Neural cell (in vitro differentiated cells): Measurements from ENCODE around the gene TEX30. TPM values are rescaled to one million over a fixed set of nuclear protein-coding genes. Genes with fewer than 3 reads are reported as not detected.

Experiments used
- H2AFZ ChIP-seq: fragments of 200-600, 300-800 bp; sonication (generic), shearing (Covaris generic); 2 replicates; pipeline ENCODE4 v1.6.0; 2014; ENCODE audit warnings: low read depth, mild to moderate bottlenecking, antibody characterized with exemption, low read length, moderate library complexity
- H3F3A ChIP-seq: fragments of 200-600 bp; shearing (Covaris generic); 2 replicates; pipeline ENCODE4 v1.6.1; 2016; ENCODE audit warnings: mild to moderate bottlenecking, moderate library complexity, mixed read lengths, antibody characterized with exemption, low read length; ENCODE audit not compliant: insufficient read depth, poor library complexity, severe bottlenecking
- H3K27ac ChIP-seq: fragments of 200-600, 300-800 bp; sonication (generic), shearing (Covaris generic); 2 replicates; pipeline ENCODE4 v1.5.1; 2014; ENCODE audit warnings: mild to moderate bottlenecking, low read length, moderate library complexity
- H3K27me3 ChIP-seq: fragments of 300-800, 200-600 bp; sonication (generic), shearing (Covaris generic); 2 replicates; pipeline ENCODE4 v1.6.0; 2014; ENCODE audit warnings: mild to moderate bottlenecking, low read depth, low read length, moderate library complexity; ENCODE audit not compliant: insufficient read depth
- H3K36me3 ChIP-seq: fragments of 300-800, 200-600 bp; sonication (generic), shearing (Covaris generic); 2 replicates; pipeline ENCODE4 v1.5.1; 2014; ENCODE audit warnings: mild to moderate bottlenecking, antibody characterized with exemption, low read length, moderate library complexity; ENCODE audit not compliant: insufficient read depth
- H3K4me2 ChIP-seq: fragments of 300-800, 200-600 bp; sonication (generic), shearing (Covaris generic); 2 replicates; pipeline ENCODE4 v1.6.0; 2014; ENCODE audit warnings: mild to moderate bottlenecking, low read length
- H3K4me3 ChIP-seq: fragments of 300-800, 200-600 bp; sonication (generic), shearing (Covaris generic); 2 replicates; pipeline ENCODE4 v1.5.1; 2014; ENCODE audit warnings: mild to moderate bottlenecking, low read length, moderate library complexity
- H3K79me2 ChIP-seq: fragments of 200-600 bp; shearing (Covaris generic); replicated peaks from 2 replicates; pipeline ENCODE4 v1.6.0; 2014; ENCODE audit warnings: mild to moderate bottlenecking, low read length, moderate library complexity; ENCODE audit not compliant: insufficient read depth
- H3K9ac ChIP-seq: fragments of 300-800, 200-600 bp; sonication (generic), shearing (Covaris generic); 2 replicates; pipeline ENCODE4 v1.6.1; 2016; ENCODE audit warnings: mild to moderate bottlenecking, low read length, mixed read lengths
- H3K9me2 ChIP-seq: fragments of 200-600 bp; shearing (Covaris generic); 2 replicates; pipeline ENCODE4 v1.6.1; 2016; ENCODE audit warnings: mild to moderate bottlenecking, low read length, mixed read lengths; ENCODE audit not compliant: insufficient read depth
- H3K9me3 ChIP-seq: fragments of 200-600, 300-800 bp; sonication (generic), shearing (Covaris generic); 2 replicates; pipeline ENCODE4 v1.6.1; 2016; ENCODE audit warnings: mild to moderate bottlenecking, mixed run types, low read length, moderate library complexity, mixed read lengths
- H4K20me1 ChIP-seq: fragments of 200-600 bp; shearing (Covaris generic); 2 replicates; pipeline ENCODE4 v1.6.1; 2016; ENCODE audit warnings: mild to moderate bottlenecking, mixed run types; ENCODE audit not compliant: insufficient read depth
- EP300 ChIP-seq: fragments of 450-650 bp; conservative IDR thresholded peaks from 2 replicates; pipeline ENCODE4 v1.6.1; 2014; ENCODE audit warnings: antibody characterized with exemption, mild to moderate bottlenecking, moderate library complexity; ENCODE audit not compliant: poor library complexity, severe bottlenecking
- EZH2 ChIP-seq: fragments of 200-600, 300-800 bp; shearing (Covaris generic), sonication (generic); IDR thresholded peaks from 2 replicates; pipeline ENCODE4 v1.6.1; 2014; ENCODE audit warnings: antibody characterized with exemption, low read length, borderline replicate concordance, mild to moderate bottlenecking; ENCODE audit not compliant: insufficient read depth, poor library complexity, severe bottlenecking
- MXI1 ChIP-seq: fragments of 450-650 bp; conservative IDR thresholded peaks from 2 replicates; pipeline ENCODE4 v1.6.1; 2014; ENCODE audit warnings: antibody characterized with exemption, mild to moderate bottlenecking; ENCODE audit not compliant: poor library complexity, severe bottlenecking
- POLR2AphosphoS5 ChIP-seq: IDR thresholded peaks from 2 replicates; pipeline ENCODE4 v1.6.1; 2012
- RAD21 ChIP-seq: fragments of 450-650 bp; conservative IDR thresholded peaks from 2 replicates; pipeline ENCODE4 v1.6.1; 2014; ENCODE audit warnings: antibody characterized with exemption, mild to moderate bottlenecking, moderate library complexity
- SMC3 ChIP-seq: fragments of 450-650 bp; conservative IDR thresholded peaks from 2 replicates; pipeline ENCODE4 v1.6.1; 2014; ENCODE audit warnings: antibody characterized with exemption, mild to moderate bottlenecking, moderate library complexity; ENCODE audit not compliant: poor library complexity
- TAF1 ChIP-seq: IDR thresholded peaks from 2 replicates; pipeline ENCODE4 v1.6.1; 2012; ENCODE audit warnings: low read depth
- polyA plus RNA-seq: library from polyadenylated mRNA; depleted of rRNA; stranded (reverse); fragments of >200 nt; gene quantifications from 2 replicates; pipeline ENCODE4 v1.2.3, GENCODE V29; 2014
- TF ChIP-seq, protein P1 (sequence below): IDR thresholded peaks from 2 replicates; pipeline ENCODE4 v1.6.1; 2012; ENCODE audit warnings: borderline replicate concordance
- TF ChIP-seq, protein P2 (sequence below): fragments of 450-650 bp; IDR thresholded peaks from 2 replicates; pipeline ENCODE4 v1.5.1; 2014; ENCODE audit warnings: antibody characterized with exemption, mild to moderate bottlenecking, moderate library complexity; ENCODE audit not compliant: poor library complexity, severe bottlenecking

Gene TEX30
- polyA plus RNA-seq, 1 donor from 2014 or later, result 29.9 TPM

DNA sequence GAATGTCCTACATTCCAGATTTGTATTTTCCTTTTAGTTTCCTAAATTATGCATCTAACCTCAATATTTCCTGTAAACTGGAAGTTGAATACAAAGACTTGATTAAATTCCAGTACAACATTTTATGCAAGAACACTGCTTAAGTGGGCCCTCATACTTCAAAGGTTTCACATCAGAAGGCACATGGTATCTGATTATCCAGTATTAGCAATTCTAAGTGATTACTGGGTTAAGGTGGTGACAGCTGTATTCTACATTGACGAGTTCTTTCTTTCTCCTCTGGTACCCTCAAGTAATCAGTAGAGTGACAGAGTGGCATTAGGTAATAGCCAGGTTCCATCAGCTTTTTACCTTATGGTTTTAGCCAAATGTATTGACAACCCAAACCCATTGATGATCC lies 43.7 kb upstream of the TEX30 start:
- no peaks in the 10 kb centered on the region for H3K79me2 ChIP-seq
- H3K9ac ChIP-seq, result no peak overlapping the region
- no peaks in the 10 kb centered on the region for H3K9me3 ChIP-seq
- no peaks in the 10 kb centered on the region for H3K36me3 ChIP-seq
- TF ChIP-seq EP300 (peak; percentile 34), MXI1 (no peak), RAD21 (no peak), TAF1 (no peak)
- TF ChIP-seq, protein P1, sequence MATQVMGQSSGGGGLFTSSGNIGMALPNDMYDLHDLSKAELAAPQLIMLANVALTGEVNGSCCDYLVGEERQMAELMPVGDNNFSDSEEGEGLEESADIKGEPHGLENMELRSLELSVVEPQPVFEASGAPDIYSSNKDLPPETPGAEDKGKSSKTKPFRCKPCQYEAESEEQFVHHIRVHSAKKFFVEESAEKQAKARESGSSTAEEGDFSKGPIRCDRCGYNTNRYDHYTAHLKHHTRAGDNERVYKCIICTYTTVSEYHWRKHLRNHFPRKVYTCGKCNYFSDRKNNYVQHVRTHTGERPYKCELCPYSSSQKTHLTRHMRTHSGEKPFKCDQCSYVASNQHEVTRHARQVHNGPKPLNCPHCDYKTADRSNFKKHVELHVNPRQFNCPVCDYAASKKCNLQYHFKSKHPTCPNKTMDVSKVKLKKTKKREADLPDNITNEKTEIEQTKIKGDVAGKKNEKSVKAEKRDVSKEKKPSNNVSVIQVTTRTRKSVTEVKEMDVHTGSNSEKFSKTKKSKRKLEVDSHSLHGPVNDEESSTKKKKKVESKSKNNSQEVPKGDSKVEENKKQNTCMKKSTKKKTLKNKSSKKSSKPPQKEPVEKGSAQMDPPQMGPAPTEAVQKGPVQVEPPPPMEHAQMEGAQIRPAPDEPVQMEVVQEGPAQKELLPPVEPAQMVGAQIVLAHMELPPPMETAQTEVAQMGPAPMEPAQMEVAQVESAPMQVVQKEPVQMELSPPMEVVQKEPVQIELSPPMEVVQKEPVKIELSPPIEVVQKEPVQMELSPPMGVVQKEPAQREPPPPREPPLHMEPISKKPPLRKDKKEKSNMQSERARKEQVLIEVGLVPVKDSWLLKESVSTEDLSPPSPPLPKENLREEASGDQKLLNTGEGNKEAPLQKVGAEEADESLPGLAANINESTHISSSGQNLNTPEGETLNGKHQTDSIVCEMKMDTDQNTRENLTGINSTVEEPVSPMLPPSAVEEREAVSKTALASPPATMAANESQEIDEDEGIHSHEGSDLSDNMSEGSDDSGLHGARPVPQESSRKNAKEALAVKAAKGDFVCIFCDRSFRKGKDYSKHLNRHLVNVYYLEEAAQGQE, result no peak
- H3K4me3 ChIP-seq, result no peak overlapping the region
- no peaks in the 10 kb centered on the region for H3K9me2 ChIP-seq
- H3F3A ChIP-seq, result no peaks in the 10 kb centered on the region
- no peaks in the 10 kb centered on the region for H4K20me1 ChIP-seq
- no peak overlapping the region for H2AFZ ChIP-seq
- H3K4me2 ChIP-seq, result no peak overlapping the region
- H3K27me3 ChIP-seq, result no peaks in the 10 kb centered on the region
- H3K27ac ChIP-seq, result peak overlapping the region; percentile 42

DNA sequence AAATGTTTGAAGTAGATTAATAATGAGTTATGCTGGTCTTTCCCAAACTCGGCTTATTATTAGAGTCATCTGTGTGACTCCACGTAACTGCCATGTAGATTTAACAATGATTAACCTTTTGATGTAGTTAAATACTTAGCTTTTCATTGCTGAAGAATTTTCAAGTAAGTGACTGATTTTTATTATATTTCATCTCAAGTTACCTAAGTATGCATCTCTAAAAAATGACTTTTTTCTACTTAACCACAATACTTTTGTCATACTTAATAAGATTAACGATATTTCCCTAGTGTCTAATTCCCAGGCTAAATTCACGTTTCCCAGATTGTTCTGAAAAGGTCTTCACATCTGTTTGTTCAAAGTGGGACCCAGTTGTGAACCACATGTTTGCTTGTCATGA lies 43.1 kb upstream of the TEX30 start:
- Histone ChIP-seq H3K79me2 (no peaks in the 10 kb centered on the region), H3K36me3 (no peaks in the 10 kb centered on the region), H3K4me3 (no peak overlapping the region), H3F3A (no peaks in the 10 kb centered on the region), H3K9me3 (no peaks in the 10 kb centered on the region), H3K9me2 (no peaks in the 10 kb centered on the region), H3K9ac (no peak overlapping the region), H3K27me3 (no peaks in the 10 kb centered on the region), H3K4me2 (no peak overlapping the region), H4K20me1 (no peaks in the 10 kb centered on the region), H2AFZ (no peak overlapping the region), H3K27ac (peak overlapping the region; percentile 42)
- no peak for TF ChIP-seq RAD21
- no peak for TF ChIP-seq TAF1
- no peak for TF ChIP-seq MXI1
- no peak for TF ChIP-seq POLR2AphosphoS5
- no peak for TF ChIP-seq EZH2
- no peak for TF ChIP-seq EP300
- TF ChIP-seq SMC3, result no peak

DNA sequence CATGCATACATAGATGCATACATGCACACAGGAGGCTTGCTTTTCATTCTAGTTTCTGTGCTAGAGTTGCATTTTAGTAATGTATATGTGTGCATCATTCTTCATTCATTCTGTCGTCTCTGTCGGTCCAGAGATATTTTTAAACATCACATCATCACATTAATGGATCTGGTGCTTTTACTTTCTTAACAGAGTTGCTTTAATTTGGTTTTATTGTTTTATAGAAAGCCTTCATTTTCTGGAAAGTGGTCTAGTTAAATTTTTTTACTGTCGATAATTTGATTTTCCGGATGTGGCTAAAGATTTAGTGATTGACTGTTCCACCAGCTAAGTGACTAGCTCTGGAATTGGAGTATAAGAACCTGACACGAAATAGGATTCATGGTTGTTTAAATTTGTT lies 42.2 kb upstream of the TEX30 start:
- Histone ChIP-seq H3K4me3 (no peak overlapping the region), H3K9ac (no peak overlapping the region), H3K79me2 (no peaks in the 10 kb centered on the region), H3K27me3 (no peaks in the 10 kb centered on the region), H2AFZ (no peak overlapping the region), H3F3A (no peaks in the 10 kb centered on the region), H3K27ac (no peak overlapping the region), H4K20me1 (no peaks in the 10 kb centered on the region), H3K4me2 (no peak overlapping the region), H3K36me3 (no peaks in the 10 kb centered on the region), H3K9me3 (no peaks in the 10 kb centered on the region), H3K9me2 (no peaks in the 10 kb centered on the region)
- TF ChIP-seq, protein P1, result no peak
- TF ChIP-seq EZH2, result no peak
- TF ChIP-seq, protein P2, sequence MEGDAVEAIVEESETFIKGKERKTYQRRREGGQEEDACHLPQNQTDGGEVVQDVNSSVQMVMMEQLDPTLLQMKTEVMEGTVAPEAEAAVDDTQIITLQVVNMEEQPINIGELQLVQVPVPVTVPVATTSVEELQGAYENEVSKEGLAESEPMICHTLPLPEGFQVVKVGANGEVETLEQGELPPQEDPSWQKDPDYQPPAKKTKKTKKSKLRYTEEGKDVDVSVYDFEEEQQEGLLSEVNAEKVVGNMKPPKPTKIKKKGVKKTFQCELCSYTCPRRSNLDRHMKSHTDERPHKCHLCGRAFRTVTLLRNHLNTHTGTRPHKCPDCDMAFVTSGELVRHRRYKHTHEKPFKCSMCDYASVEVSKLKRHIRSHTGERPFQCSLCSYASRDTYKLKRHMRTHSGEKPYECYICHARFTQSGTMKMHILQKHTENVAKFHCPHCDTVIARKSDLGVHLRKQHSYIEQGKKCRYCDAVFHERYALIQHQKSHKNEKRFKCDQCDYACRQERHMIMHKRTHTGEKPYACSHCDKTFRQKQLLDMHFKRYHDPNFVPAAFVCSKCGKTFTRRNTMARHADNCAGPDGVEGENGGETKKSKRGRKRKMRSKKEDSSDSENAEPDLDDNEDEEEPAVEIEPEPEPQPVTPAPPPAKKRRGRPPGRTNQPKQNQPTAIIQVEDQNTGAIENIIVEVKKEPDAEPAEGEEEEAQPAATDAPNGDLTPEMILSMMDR, result no peak
